K562 (cell line): ENCODE results near the gene MTA2. TPM values are rescaled to one million over a fixed set of nuclear protein-coding genes. Genes with fewer than 3 reads are reported as not detected.

Experiments
- ATAC-seq: fragments of 200-7000 bp; cut with Tn5 transposase; 3 replicates; pipeline ENCODE4 v1.9.1; 2020; ENCODE audit warnings: moderate library complexity
- BruUV-seq: library from RNA; stranded (reverse); fragments of 400-500 nt; replicated peaks from 2 replicates; lab custom pipeline; 2021; lab: Mats Ljungman, UMichigan
- CTCF ChIA-PET: fragments of 300-600 bp; formaldehyde crosslinking; extraction: SDS; loops from one replicate; lab custom pipeline; 2021; ENCODE audit warnings: low intra/inter-chr PET ratio; lab: Yijun Ruan, JAX
- POLR2A ChIA-PET: fragments of 300-600, 350-650 bp; sonication (Branson Sonifier 250); formaldehyde crosslinking; extraction: SDS; loops from one replicate; lab custom pipeline; 2021; ENCODE audit warnings: antibody characterized with exemption, inconsistent platforms; lab: Yijun Ruan, JAX
- DNase-seq, 4 experiments: peaks; one replicate each; pipeline versions ENCODE4 v3.0.0 to v3.0.0-alpha.2; 2011 to 2018; ENCODE audit warnings: low spot score in 3 of 4, mixed read lengths in 3 of 4; ENCODE audit errors: extremely low read depth in 1 of 4
- FAIRE-seq: peaks from 2 replicates; lab custom pipeline; 2011; peaks lifted over from hg19 to GRCh38; lab: Jason Lieb, UNC
- H2AFZ ChIP-seq: 2 replicates; pipeline ENCODE4 v1.6.0; 2011; ENCODE audit warnings: low read depth, low read length, control low read depth, inconsistent platforms
- H3K27ac ChIP-seq: fragments of 200-600 bp; 3 replicates; pipeline ENCODE4 v1.8.0; 2011; ENCODE audit warnings: low read depth, mild to moderate bottlenecking, control low read depth, inconsistent platforms, low read length, moderate library complexity, mixed read lengths; ENCODE audit errors: extremely low read depth
- H3K27me3 ChIP-seq, 2 experiments: fragments of 300-600 bp in 1 of 2; 2 replicates in 1 of 2; 3 replicates in 1 of 2; pipeline versions ENCODE4 v1.6.0 to v1.8.0; 2011; ENCODE audit warnings: inconsistent platforms in 2 of 2, low read length in 2 of 2, mild to moderate bottlenecking in 1 of 2, mixed read lengths in 1 of 2, moderate library complexity in 1 of 2; ENCODE audit not compliant: control insufficient read depth in 2 of 2, insufficient read depth in 2 of 2
- H3K36me3 ChIP-seq: fragments of 300-600 bp; 3 replicates; pipeline ENCODE4 v1.8.0; 2011; ENCODE audit warnings: mild to moderate bottlenecking, low read length, inconsistent platforms; ENCODE audit not compliant: control insufficient read depth, insufficient read depth
- H3K4me1 ChIP-seq, 2 experiments: fragments of 200-600 bp in 1 of 2; replicated peaks in 1 of 2; 2 replicates in 1 of 2; 3 replicates in 1 of 2; pipeline versions ENCODE4 v1.5.1 to v1.8.0; 2011; ENCODE audit warnings: inconsistent platforms in 2 of 2, low read length in 2 of 2, mild to moderate bottlenecking in 1 of 2, mixed read lengths in 1 of 2, moderate library complexity in 1 of 2; ENCODE audit not compliant: control insufficient read depth in 2 of 2, insufficient read depth in 2 of 2
- H3K4me2 ChIP-seq: 2 replicates; pipeline ENCODE4 v1.6.1; 2011; ENCODE audit warnings: low read length, control low read depth, inconsistent platforms, mixed read lengths; ENCODE audit not compliant: insufficient read depth
- H3K4me3 ChIP-seq: fragments of 200-600 bp; sonication (generic), shearing (Covaris generic); 2 replicates; pipeline ENCODE4 v1.5.1; 2016; ENCODE audit warnings: control low read depth, inconsistent platforms
- H3K79me2 ChIP-seq: fragments of 200-600 bp; 3 replicates; pipeline ENCODE4 v1.8.0; 2011; ENCODE audit warnings: low read length, inconsistent platforms; ENCODE audit not compliant: control insufficient read depth, insufficient read depth
- H3K9ac ChIP-seq, 2 experiments: 2 replicates each; pipeline versions ENCODE4 v1.6.0 to v1.6.1; 2011; ENCODE audit warnings: low read depth in 2 of 2, low read length in 2 of 2, control low read depth in 1 of 2, inconsistent platforms in 1 of 2, mild to moderate bottlenecking in 1 of 2, mixed read lengths in 1 of 2; ENCODE audit not compliant: insufficient read depth in 1 of 2
- H3K9me1 ChIP-seq: one replicate; pipeline ENCODE4 v1.6.0; 2011; ENCODE audit warnings: inconsistent platforms, mild to moderate bottlenecking, low read length, moderate library complexity; ENCODE audit not compliant: control insufficient read depth, insufficient read depth
- H3K9me3 ChIP-seq: replicated peaks from 2 replicates; pipeline ENCODE4 v1.5.1; 2011; ENCODE audit warnings: low read depth, low read length, inconsistent platforms; ENCODE audit not compliant: control insufficient read depth, insufficient read depth
- H4K20me1 ChIP-seq: replicated peaks from 2 replicates; pipeline ENCODE4 v1.6.1; 2011; ENCODE audit warnings: low read length, inconsistent platforms, mixed read lengths; ENCODE audit not compliant: control insufficient read depth, insufficient read depth
- HDAC8 ChIP-seq: fragments of 450-650 bp; IDR thresholded peaks from 2 replicates; pipeline ENCODE4 v1.6.1; 2016; ENCODE audit warnings: mild to moderate bottlenecking, missing genetic modification characterization, moderate library complexity, missing compliant biosample characterization
- TCFL5 ChIP-seq: fragments of 250-450 bp; sonication (Bioruptor Pico); conservative IDR thresholded peaks from 2 replicates; pipeline ENCODE4 v1.6.1; 2021; ENCODE audit warnings: mild to moderate bottlenecking, moderate library complexity, matching md5 sums
- ZBTB33 ChIP-seq: sonication (generic); formaldehyde crosslinking; IDR thresholded peaks from 2 replicates; pipeline ENCODE4 v1.8.1; 2023; ENCODE audit warnings: mild to moderate bottlenecking, missing genetic modification reagents
- WGBS: fragments of 100-300 bp; shearing (Covaris generic); methylation state at CpG from one replicate; pipeline ENCODE4 v1.1.6; 2016; ENCODE audit warnings: low coverage, mixed read lengths; ENCODE audit not compliant: insufficient coverage; ENCODE audit errors: missing lambda C conversion rate; 5-methylcytosine and 5-hydroxymethylcytosine counted together
- in situ Hi-C: fragments of 300-500 bp; cut with MboI; formaldehyde crosslinking; loops from 4 replicates; pipeline ENCODE4 v1.15.0; 2018; ENCODE audit warnings: inconsistent platforms, mixed read lengths
- intact Hi-C: fragments of 100-400 bp; cut with micrococcal nuclease; formaldehyde crosslinking; loops from 2 replicates; pipeline ENCODE4 v1.14.2; 2022
- polyA plus RNA-seq, 8 experiments: library from polyadenylated mRNA; depleted of rRNA in 4 of 8; stranded (reverse) in 5 of 8; unstranded in 3 of 8; fragments of >200 nt; fragmentation: Nextera tagmentation in 2 of 8; fragmentation: Illumina TruSeq in 1 of 8; extraction: Ambion mirVana in 2 of 8; extraction: Trizol in 1 of 8; gene quantifications; 2 replicates each; pipeline versions ENCODE4 v1.2.1 to v1.2.3, GENCODE V29; 2011 to 2014; ENCODE audit warnings: inconsistent platforms in 1 of 8, missing spikeins in 1 of 8
- total RNA-seq, 7 experiments: library from RNA; depleted of rRNA in 6 of 7; stranded (reverse); fragments of >200 nt in 6 of 7; fragmentation: Illumina TruSeq in 2 of 7; extraction: Trizol in 2 of 7; gene quantifications; 2 replicates each; pipeline versions ENCODE4 v1.2.1 to v1.2.3, GENCODE V29; 2011 to 2021; ENCODE audit warnings: low replicate concordance in 1 of 7

The MTA2 gene
- total and polyA plus RNA-seq, 9 of the 15 experiments (the other 6 are each of a cell fraction or from before 2014, with no cell fraction given): 6.2 to 220 (median 172) TPM

- Histone ChIP-seq H3K9me1 (no peaks in the 10 kb centered on the region), H3K27me3 (no peaks in the 10 kb centered on the region), H3K4me1 (peaks cover 6 to 44% of the 10 kb centered on the region in 2 experiments; a peak in 3 of 5 replicates), H3K9me3 (no peaks in the 10 kb centered on the region), H3K9ac (peak overlapping the region in 1 of 2 experiments; percentile 83; a peak in 2 of 4 replicates), H3K4me3 (no peak overlapping the region), H2AFZ (no peak overlapping the region), H4K20me1 (no peaks in the 10 kb centered on the region), H3K27ac (no peak overlapping the region), H3K79me2 (peaks cover 25% of the 10 kb centered on the region), H3K4me2 (no peak overlapping the region), H3K36me3 (peaks cover 74% of the 10 kb centered on the region)
- no peak for ATAC-seq
- in situ Hi-C loops (no loop called here), intact Hi-C loops (loop anchor here (5.0 kb wide), 1 partner anchor 68 kb away; the partner anchor contains the start of genes LBHD1 and UQCC3)
- WGBS: 69% methylated on average over 13 of the region's 13 CpGs
- BruUV-seq: no TSS peak
- no peak for FAIRE-seq
- TF ChIP-seq HDAC8 (tag) (no peak), TCFL5 (CRISPR knock-in tag) (no peak), ZBTB33 (CRISPR knock-in tag) (peak; percentile 54; the same call in 1 of the 2 replicates)
- DNase-seq: no peak
- ChIA-PET POLR2A (interaction anchor here (0.8 to 2.4 kb wide), 2 partner anchors 13 to 19 kb away, joined by 6 to 10 read pairs; partner anchors contain the start of gene TUT1), CTCF (no interaction called here)
These were observed 2.9 kb upstream of the MTA2 start for GRCh38 chr11:62604460-62605120.
